Ovary (tissue), 9 donors: ENCODE results near the gene CISTR. TPM values are rescaled to one million over a fixed set of nuclear protein-coding genes. Genes with fewer than 3 reads are reported as not detected.

Source experiments
- DNase-seq, 5 donors: peaks; one replicate each; pipeline ENCODE4 v3.0.0-alpha.2; 2019 to 2020
- H3K27ac ChIP-seq, 2 donors: fragments of 200-600 bp; one replicate each; pipeline versions ENCODE4 v1.5.1 to v1.8.0; 2019 to 2022
- H3K27me3 ChIP-seq: fragments of 200-600 bp; one replicate; pipeline ENCODE4 v1.8.0; 2022
- H3K36me3 ChIP-seq: fragments of 200-600 bp; sonication (generic); one replicate; pipeline ENCODE4 v1.5.1; 2019
- H3K4me1 ChIP-seq: one replicate; pipeline ENCODE4 v1.8.1; 2013; ENCODE audit warnings: mild to moderate bottlenecking, moderate library complexity; ENCODE audit not compliant: insufficient read depth
- H3K4me3 ChIP-seq: fragments of 200-600 bp; sonication (generic); one replicate; pipeline ENCODE4 v1.5.1; 2017
- H3K9me3 ChIP-seq, 2 donors: fragments of 200-600 bp in 1 of 2; sonication (generic) in 1 of 2; one replicate each; pipeline versions ENCODE4 v1.5.1 to v1.8.1; 2013 to 2019; ENCODE audit warnings: mild to moderate bottlenecking in 1 of 2, moderate library complexity in 1 of 2
- EP300 ChIP-seq: sonication (generic); formaldehyde crosslinking; IDR thresholded peaks from one replicate; pipeline ENCODE4 v1.6.1; 2017; ENCODE audit warnings: antibody characterized with exemption
- POLR2A ChIP-seq: fragments of 450-650 bp; IDR thresholded peaks from one replicate; pipeline ENCODE4 v1.6.1; 2017; ENCODE audit warnings: antibody characterized with exemption, mild to moderate bottlenecking, moderate library complexity
- WGBS, 3 donors: extraction: QIAGEN DNeasy Blood & Tissue Kit in 1 of 3; methylation state at CpG; one replicate each; pipeline versions ENCODE4 v1.1.5 to v1.1.7; 2013 to 2017; 5-methylcytosine and 5-hydroxymethylcytosine counted together
- intact Hi-C, 4 donors: fragments of 100-400 bp; cut with DNase I; formaldehyde crosslinking; loops; one replicate each; pipeline versions ENCODE4 v1.11.0 to v1.15.1; 2022 to 2023
- polyA plus RNA-seq, 2 donors: library from polyadenylated mRNA; stranded (reverse); fragments of 200-250 nt in 1 of 2; fragments of 350-450 nt in 1 of 2; fragmentation: Illumina TruSeq in 1 of 2; extraction: RNeasy Lipid Tissue Mini Kit (QIAGEN cat#74804) in 1 of 2; gene quantifications; one replicate each; pipeline ENCODE4 v1.2.3, GENCODE V29; 2013 to 2014
- total RNA-seq, 7 donors: library from RNA; depleted of rRNA in 2 of 7; stranded (reverse); fragments of >200 nt in 2 of 7; fragmentation: NEBNext Ultra II Directional in 3 of 7; extraction: Animal tissue kit (Norgen Biotek cat#: 25700) in 3 of 7; gene quantifications; one replicate each; pipeline versions ENCODE4 v1.1.0 to v1.2.4, GENCODE V29; 2016 to 2023
- TF ChIP-seq, protein P1 (sequence below), 3 donors: fragments of 450-650 bp in 2 of 3; fragments of 200-600 bp in 1 of 3; IDR thresholded peaks; one replicate each; pipeline versions ENCODE4 v1.5.1 to v1.8.0; 2016 to 2022; ENCODE audit warnings: antibody characterized with exemption in 3 of 3, mild to moderate bottlenecking in 1 of 3
- donor health status: DM: no; HTN: no; CAD: no; lungs with moderate emphysema.
- donor health status: DM: no; HTN: no; CAD: no.
- donor health status: Bipolar disorder and iron deficiency.
- donor health status: DM: yes; HTN: yes; CAD: no.
- donor health status: DM: no; HTN: no; CAD: no.
- donor health status: DM: yes; HTN: yes; CAD: no.

CISTR gene
- total and polyA plus RNA-seq, 9 donors: not detected

GRCh38 chr12:53714004-53714403, 37.8 kb downstream of the CISTR start:
- H3K27me3 ChIP-seq: no peaks in the 10 kb centered on the region
- no peak for DNase-seq
- H3K36me3 ChIP-seq: no peaks in the 10 kb centered on the region
- no peak for TF ChIP-seq EP300
- TF ChIP-seq, protein P1, sequence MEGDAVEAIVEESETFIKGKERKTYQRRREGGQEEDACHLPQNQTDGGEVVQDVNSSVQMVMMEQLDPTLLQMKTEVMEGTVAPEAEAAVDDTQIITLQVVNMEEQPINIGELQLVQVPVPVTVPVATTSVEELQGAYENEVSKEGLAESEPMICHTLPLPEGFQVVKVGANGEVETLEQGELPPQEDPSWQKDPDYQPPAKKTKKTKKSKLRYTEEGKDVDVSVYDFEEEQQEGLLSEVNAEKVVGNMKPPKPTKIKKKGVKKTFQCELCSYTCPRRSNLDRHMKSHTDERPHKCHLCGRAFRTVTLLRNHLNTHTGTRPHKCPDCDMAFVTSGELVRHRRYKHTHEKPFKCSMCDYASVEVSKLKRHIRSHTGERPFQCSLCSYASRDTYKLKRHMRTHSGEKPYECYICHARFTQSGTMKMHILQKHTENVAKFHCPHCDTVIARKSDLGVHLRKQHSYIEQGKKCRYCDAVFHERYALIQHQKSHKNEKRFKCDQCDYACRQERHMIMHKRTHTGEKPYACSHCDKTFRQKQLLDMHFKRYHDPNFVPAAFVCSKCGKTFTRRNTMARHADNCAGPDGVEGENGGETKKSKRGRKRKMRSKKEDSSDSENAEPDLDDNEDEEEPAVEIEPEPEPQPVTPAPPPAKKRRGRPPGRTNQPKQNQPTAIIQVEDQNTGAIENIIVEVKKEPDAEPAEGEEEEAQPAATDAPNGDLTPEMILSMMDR (IDR thresholded peaks at IDR 0.05): no peak
- no peak for TF ChIP-seq POLR2A
- no peak overlapping the region for H3K27ac ChIP-seq
- intact Hi-C loops: no loop called here
- no peaks in the 10 kb centered on the region for H3K9me3 ChIP-seq
- WGBS, 3 donors: 90 to 92% (median 90%) methylated on average over 4 of the region's 4 CpGs
- no peak overlapping the region for H3K4me3 ChIP-seq
- H3K4me1 ChIP-seq: no peaks in the 10 kb centered on the region

DNA sequence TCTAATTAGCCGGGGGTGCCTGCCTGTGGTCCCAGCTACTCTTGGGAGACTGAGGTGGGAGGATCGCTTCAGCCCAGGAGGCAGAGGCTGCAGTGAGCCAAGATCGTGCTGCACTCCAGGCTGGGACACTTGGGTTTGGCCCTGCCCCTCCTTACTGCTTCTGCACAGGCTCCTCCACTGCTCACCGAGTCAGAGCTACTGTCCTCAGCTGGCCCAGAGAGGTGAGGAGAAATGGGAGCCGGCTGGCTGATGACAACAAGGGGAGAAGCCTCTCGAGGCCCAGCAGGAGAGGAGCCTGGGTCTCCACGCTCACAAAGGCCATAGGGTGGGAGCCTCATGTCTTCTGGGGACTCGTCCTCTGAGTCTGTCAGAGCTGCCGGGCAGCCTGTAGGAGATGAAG, 38.3 kb downstream of the CISTR start:
- no peak overlapping the region for H3K27ac ChIP-seq
- DNase-seq: no peak

GRCh38 chr12:53712059-53712643, 39.6 kb downstream of the CISTR start:
- TF ChIP-seq, protein P1 (IDR thresholded peaks at IDR 0.05): no peak
- no peaks in the 10 kb centered on the region for H3K4me1 ChIP-seq
- WGBS, 3 donors: 64 to 70% (median 69%) methylated on average over 8 of the region's 8 CpGs

More for the DNA sequence above, 38.3 kb downstream of the CISTR start:
- Histone ChIP-seq H3K4me1 (no peaks in the 10 kb centered on the region), H3K27me3 (no peaks in the 10 kb centered on the region), H3K36me3 (no peaks in the 10 kb centered on the region), H3K9me3 (no peaks in the 10 kb centered on the region), H3K4me3 (no peak overlapping the region)
- intact Hi-C loops: no loop called here
- WGBS, 3 donors: 74 to 75% (median 75%) methylated on average over 9 of the region's 9 CpGs
- TF ChIP-seq POLR2A (no peak), EP300 (no peak)
- TF ChIP-seq, protein P1 (IDR thresholded peaks at IDR 0.05): no peak

DNA sequence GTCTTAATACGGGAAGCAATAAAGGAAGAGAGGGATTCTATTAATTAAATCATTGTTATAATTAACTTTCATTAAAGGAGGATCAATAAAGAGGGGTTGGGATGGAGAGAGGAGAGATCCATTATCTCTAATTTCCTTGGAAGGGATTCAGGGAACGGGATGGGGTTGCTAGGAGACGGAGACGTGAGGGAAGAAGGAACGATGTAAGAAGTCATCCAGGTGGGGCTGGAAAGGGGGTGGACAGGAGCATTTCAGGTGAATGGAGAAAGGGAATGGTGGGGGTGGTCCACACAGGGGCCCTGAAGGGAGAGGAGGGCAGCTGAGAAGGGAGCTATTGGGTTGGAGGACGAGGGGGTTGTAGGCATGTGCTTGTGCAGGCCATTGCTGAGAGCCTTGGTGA, 41.7 kb downstream of the CISTR start:
- Histone ChIP-seq H3K36me3 (no peaks in the 10 kb centered on the region), H3K4me3 (no peak overlapping the region), H3K27ac (no peak overlapping the region), H3K9me3 (no peaks in the 10 kb centered on the region), H3K27me3 (no peaks in the 10 kb centered on the region), H3K4me1 (no peaks in the 10 kb centered on the region)
- DNase-seq: no peak
- no peak for TF ChIP-seq POLR2A
- TF ChIP-seq, protein P1 (IDR thresholded peaks at IDR 0.05): no peak
- no peak for TF ChIP-seq EP300
- intact Hi-C loops: no loop called here
- WGBS, 3 donors: 18 to 23% (median 20%) methylated on average over 6 of the region's 6 CpGs

More at GRCh38 chr12:53712059-53712643, 39.6 kb downstream of the CISTR start:
- no peak for DNase-seq
- Histone ChIP-seq H3K4me3 (no peak overlapping the region), H3K9me3 (no peaks in the 10 kb centered on the region), H3K27me3 (no peaks in the 10 kb centered on the region), H3K36me3 (no peaks in the 10 kb centered on the region), H3K27ac (no peak overlapping the region)
- intact Hi-C loops: no loop called here
